GM19023 (cell line): ENCODE results near the gene CRACDL.

Source experiments
- ATAC-seq: cut with Tn5 transposase; IDR thresholded peaks from one replicate; pipeline ENCODE4 v1.9.1; 2021; ENCODE audit warnings: mild to moderate bottlenecking, moderate library complexity; ENCODE audit not compliant: unreplicated experiment

The CRACDL gene

DNA sequence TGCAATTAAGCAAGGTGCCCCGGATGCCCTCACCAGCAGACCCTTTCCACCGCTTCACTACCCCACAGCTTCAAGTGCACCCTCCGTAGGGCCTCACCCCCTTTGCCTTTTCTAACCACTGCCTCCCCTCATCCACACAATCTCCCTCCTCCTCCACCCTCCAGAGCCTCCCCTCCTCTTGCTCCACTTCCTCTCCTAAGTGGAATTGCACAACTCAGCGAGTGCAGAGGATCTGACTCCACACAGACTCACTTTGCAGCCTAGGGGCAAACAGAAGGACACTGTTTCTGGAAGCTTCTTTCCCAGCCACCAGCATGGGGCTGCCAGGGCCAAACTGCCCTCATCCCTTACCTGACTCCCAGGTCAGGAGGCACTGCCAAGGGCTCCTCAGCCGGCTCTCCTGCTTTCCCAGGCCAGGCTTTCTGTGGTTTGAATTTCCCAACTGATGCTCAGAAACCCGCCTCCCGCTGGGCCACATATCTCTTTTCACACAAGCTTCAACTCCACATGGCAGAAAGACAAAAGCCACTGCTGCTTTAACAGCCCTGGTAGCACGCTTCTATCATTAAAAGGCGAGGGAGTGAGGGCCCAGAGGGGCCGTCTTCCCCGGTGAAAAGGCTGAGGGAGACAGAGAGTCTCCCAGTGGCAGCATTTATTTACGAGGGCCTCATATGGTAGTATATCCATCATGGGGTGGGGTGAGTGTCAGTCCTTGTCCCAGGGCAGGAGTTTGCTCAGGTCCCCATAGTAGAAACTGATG lies 130.4 kb downstream of the CRACDL start:
- ATAC-seq = no peak

- ATAC-seq = no peak
Observed at GRCh38 chr2:98804736-98805135, 131.3 kb downstream of the CRACDL start.

DNA sequence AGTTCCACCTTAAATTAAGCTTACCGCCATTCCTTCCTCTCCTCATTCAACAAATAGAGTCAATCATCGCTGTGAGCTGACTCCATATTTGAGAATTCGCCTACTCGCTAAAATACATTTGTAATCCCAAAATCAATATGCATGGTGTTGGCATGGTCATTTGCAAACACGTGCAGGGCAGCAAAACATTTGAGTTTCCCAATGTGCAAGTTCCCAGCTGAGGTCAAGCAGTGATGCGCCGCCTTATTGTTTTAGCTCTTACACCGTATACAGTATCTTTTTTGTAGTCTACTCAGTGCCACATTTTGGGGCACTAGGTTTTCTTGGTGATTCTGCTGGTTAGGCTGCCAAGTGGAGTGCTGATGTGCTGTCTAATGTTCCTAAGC lies 131.8 kb downstream of the CRACDL start:
- ATAC-seq = no peak

DNA sequence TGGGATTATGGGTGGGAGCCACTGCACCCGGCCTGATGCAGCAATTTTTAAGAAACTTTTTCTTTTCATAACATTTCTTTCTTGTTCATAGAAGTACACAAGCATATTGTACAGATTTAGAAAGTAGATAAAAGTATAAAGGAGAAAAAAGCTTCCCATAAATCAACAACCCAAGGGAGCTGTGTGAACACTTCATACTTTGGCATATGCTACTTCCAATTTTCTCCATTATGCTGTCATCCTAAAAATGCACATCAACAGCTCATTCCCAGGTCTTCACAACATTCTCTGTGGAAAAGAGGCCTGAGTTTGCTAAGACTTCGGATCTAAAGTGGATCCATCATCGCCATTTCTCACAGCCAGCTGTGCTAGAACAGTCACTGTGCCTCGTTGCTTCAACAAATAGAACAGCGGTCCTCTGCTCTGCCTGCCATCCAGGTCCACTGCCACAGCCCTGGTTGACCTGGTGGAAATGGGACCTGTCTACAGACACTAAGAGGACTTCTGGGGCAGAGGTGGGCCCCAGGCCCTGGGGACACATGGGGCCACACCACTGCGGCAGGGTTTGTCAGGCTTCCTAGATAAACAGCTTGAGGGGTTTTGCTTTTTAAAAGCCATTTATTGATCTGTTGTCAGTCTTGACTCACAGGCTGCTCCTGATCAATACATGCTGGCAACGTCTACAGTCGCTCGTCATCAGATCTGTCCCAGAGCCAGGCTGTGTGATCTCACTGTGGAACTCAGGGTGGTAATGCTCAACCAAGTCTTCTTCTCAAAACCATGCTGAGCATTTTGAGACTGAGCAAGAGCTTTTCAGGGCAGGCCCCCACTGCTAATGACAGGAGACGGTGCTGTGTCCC lies 132.4 kb downstream of the CRACDL start:
- ATAC-seq = no peak

- no peak for ATAC-seq
Observed at GRCh38 chr2:98802344-98802743, 133.7 kb downstream of the CRACDL start.

DNA sequence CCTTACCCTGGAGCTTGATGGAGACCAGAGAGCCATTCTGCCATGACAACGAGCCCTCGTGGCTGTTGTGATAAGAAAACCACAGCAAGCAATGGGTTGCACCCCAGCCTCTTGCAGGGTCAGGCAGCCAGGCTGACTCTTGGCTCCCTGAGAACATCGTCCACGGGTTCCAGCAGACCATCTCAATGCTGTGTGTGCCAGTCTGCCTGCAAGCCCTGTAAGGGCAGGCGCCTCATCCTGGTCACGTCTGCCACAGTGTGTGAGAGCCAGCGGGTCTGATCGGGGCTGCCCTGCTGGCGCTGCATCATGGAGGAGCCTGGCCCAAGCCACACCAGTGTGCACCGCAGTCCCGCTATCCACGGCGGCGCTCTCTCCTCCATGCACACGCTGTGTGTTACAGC lies 134.1 kb downstream of the CRACDL start:
- no peak for ATAC-seq

- no peak for ATAC-seq
Observed at GRCh38 chr2:98801286-98801685, 134.7 kb downstream of the CRACDL start.

DNA sequence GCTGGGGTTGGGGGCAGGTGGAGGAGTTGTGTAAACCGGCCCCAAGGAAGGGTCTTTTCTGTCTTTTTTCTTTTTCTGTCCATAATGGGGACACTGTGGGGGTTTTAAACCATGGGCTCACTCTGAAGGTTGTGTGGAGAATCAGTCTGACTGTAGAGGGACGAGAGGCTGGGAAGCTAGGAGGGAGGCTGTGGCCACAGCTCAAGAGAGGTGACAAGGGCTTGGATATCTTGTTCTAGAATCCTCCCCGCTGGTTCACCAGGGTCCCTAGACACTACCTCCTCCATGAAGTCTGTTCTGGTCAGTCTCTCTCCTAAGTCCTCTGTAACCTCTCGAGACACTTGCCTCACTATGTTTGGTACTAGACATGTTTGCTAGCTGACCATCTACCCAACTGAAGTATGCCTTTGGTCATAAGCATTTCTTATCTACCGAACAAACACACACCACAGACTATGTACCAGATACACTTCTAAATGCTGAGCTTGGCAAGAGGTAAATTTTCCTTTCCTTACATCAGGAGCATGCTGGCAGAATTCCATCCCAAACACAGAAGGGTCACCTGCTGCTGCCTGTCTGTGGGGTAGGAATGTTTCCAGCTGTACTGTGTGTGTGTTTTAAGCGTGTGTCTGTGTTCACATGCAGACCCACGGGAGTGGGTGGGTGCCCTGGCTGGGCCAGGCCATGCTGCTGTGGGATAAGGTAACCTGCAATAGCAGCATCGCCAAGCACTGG lies 135.5 kb downstream of the CRACDL start:
- ATAC-seq = no peak

DNA sequence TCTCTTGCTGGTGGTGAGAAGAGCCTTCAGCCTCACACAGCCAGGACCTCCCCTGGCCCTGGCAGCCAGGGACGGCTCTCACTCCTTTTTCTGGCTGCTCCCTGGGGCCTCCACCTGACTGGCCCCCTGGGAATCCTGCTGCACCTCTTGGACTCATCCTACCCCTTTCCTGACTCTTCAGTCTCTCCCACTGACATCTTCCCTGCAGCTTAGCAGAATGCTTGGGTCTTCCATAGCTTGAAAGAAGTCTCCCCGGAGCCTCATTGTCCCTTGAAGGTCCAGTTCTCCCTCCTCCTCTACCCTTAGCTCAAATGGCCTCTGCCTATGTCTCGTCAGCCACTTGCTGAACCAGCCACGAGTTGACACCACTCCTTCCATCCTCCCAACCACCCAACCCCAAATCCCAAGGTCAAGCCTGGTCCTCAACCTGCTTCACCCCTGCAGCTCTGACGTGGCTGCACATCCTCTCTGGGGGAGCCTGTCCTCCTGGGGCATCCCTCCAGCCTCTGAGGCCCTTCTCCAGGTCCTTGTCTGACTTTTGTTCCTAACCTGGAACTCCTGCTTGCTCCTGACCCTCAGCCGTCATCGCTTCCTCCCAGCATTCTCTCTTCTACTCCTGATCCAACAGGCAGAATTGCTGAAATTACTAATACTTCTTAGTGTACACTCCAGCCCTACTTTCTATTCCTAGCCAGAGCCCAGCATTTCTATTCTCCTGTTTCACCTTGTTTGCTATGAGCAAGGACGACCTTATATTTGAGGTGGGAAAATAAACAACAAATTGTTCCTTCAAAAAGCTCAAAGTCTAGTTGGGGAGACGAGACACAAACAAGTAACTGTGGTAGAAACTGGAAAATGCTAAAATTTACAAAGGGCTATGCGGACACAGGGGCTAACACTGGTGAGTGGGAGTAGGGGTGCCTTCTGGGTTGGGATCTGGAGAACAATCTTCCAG lies 136.4 kb downstream of the CRACDL start:
- no peak for ATAC-seq

DNA sequence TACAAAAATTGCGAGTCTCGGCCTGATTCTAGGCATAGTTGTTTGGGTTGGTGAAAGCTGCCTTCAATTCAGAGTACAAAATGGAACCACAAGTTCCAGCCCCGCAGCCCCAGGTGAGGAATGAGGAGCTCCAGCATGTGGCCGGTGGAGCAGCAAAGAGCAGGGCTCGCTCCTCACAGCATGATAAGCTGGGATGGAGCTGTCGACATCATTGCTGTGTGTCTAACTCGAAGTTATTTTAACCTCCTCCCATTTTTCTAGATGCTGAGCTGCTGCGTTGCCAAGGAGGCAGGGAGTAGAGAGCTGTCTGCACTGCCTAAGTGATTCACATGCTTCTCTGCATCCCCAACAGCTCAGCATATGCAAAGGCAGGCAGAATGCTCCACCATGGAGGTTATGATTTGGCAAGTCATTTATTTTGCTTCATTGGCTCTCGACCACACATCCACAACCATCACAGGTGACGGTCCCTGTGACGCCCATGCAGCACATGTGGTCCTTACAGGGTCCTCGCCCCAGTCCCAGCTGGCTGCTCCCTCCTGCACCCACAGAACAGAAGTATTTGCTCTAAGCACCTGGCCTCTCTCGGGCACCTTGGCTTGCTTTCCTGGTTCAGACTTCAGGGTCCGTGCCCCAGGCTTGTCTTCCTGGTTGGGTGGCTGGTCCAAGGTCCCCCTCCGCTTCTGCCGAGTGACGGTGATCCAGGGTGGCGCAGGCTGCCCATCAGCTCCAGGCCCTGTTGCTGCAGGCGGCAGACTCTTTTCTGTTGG lies 139.1 kb downstream of the CRACDL start:
- ATAC-seq = no peak

GRCh38 chr2:98795891-98796676 lies 139.9 kb downstream of the CRACDL start:
- ATAC-seq = no peak

- ATAC-seq = no peak
Observed at GRCh38 chr2:98793897-98794830, 141.9 kb downstream of the CRACDL start.

DNA sequence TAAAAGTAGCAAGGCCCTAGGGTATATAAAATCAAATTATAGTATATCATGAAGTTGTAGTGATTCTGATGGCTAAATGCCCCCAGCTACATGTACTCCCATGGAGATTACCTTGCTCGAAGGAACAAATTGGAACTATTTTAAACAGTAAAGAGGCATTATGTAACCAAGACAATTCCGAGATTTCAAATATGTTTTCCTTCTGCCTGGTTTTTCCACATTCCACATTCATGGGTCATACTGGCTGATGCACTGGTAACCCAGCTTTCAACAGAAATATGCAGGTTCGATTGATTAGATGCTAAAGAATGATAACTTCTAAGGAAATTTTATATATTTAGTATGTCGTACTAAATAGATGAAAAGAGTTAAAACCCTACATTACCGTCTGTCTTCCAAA lies 142.8 kb downstream of the CRACDL start:
- no peak for ATAC-seq

DNA sequence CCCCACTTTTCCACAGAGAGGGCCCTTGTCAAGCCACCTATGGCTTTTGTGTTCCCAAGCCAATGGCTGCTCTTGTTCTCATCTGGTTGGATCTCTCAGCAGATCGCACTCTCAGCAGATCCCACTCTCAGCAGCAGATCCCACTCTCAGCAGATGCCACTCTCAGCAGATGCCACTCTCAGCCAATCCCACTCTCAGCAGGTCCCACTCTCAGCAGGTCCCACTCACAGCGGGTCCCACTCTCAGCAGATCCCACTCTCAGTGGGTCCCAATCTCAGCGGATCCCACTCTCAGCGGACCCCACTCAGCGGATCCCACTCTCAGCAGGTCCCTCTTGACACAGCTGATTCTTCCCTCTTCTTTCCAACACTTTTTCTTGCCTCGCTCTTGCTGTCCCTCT lies 145.8 kb downstream of the CRACDL start:
- ATAC-seq = no peak

- no peak for ATAC-seq
Observed at GRCh38 chr2:98787700-98788099, 148.3 kb downstream of the CRACDL start.

GRCh38 chr2:98786179-98786578 lies 149.8 kb downstream of the CRACDL start:
- ATAC-seq = no peak

GRCh38 chr2:98782570-98782969 lies 153.5 kb downstream of the CRACDL start:
- ATAC-seq = no peak

DNA sequence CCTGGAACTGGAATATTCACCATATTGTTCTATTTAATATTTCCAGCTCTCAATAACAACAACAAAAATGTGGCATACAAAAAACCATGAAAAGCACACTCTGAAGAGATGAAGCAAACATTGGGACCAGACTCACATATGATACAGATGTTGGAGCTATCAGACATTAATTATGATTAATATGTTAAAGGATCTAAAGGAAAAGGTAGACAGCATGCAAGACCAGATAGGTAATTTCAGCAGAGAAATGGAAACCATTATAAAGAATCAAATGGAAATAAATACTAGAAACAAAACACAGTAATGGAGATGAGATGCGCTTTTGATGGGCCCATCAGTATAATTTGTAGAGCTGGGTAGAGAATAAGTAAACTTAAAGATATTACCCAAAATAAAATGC lies 154.2 kb downstream of the CRACDL start:
- ATAC-seq = no peak
